Natural killer cell treated with Interleukin-12 subunit alpha and Interleukin-12 subunit beta and Interleukin-15 and Interleukin-18, amount 100 ng/mL, for 72 hours (primary cell): Measurements from ENCODE around the gene C17orf78. TPM values are rescaled to one million over a fixed set of nuclear protein-coding genes. Genes with fewer than 3 reads are reported as not detected.
A peak's percentile ranks its signal among the peaks of the same experiment; 100 is the strongest.
"Not testable (repeated sequence)": the region's sequence is repeated elsewhere in the genome, so short reads cannot be mapped to it uniquely, and the experiment has no call there.

ENCODE experiments used
- ATAC-seq, 2 donors: fragments of 150-1000 bp; cut with Tn5 transposase in 1 of 2; sonication (Bioruptor Pico), chemical (Tn5 transposase) in 1 of 2; 2 replicates each; pipeline ENCODE4 v1.10.0; 2021
- DNase-seq: peaks from one replicate; pipeline ENCODE4 v3.0.0; 2022; ENCODE audit warnings: low spot score
- H3K27ac Mint-ChIP-seq, 2 donors: 1 replicate in 1 of 2; 2 replicates in 1 of 2; pipeline ENCODE4 v1.8.0; 2022; ENCODE audit warnings: mixed read lengths in 2 of 2, mild to moderate bottlenecking in 1 of 2, moderate library complexity in 1 of 2
- H3K27me3 Mint-ChIP-seq, 2 donors: 1 replicate in 1 of 2; 2 replicates in 1 of 2; pipeline ENCODE4 v1.8.0; 2022; ENCODE audit warnings: mixed read lengths in 2 of 2
- H3K36me3 Mint-ChIP-seq: one replicate; pipeline ENCODE4 v1.8.0; 2022; ENCODE audit warnings: mixed read lengths
- H3K4me1 Mint-ChIP-seq, 2 donors: 1 replicate in 1 of 2; 2 replicates in 1 of 2; pipeline ENCODE4 v1.8.0; 2022; ENCODE audit warnings: low read depth in 2 of 2, mixed read lengths in 2 of 2, mild to moderate bottlenecking in 1 of 2
- H3K4me3 Mint-ChIP-seq: one replicate; pipeline ENCODE4 v1.8.0; 2022; ENCODE audit warnings: mixed read lengths
- H3K9me3 Mint-ChIP-seq: 2 replicates; pipeline ENCODE4 v1.8.0; 2022; ENCODE audit warnings: mixed read lengths
- total RNA-seq, 2 donors: library from RNA; stranded (reverse); gene quantifications; one replicate each; pipeline ENCODE4 v1.2.3, GENCODE V29; 2022

The C17orf78 gene
- total RNA-seq, 2 donors from 2014 or later: not detected

DNA sequence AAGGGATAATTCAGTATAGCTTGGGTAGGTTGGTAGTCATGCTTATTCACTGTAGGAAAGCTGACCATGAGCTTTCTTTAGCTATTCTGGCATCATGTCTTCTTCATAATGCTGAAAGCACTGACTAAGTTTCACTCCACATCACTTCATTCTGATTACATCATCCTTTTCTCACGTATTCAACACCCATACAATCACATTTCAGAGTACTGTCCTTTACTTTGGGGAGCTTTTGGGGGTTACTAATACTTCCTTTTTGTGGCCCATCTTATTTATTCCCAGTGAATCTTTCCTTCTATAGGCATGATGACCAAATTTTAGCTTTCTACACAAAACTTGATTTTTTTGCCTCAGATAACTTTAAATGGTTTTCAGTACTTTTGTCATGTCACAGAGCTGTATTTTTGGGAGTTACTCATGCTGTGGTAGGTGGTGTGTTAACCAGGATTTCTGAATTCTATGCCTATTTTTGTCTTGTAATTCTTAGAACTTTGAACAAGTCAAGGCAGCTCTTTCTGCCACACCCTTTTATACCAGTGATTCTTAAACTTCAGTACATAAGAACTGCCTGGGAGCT lies 54.4 kb downstream of the C17orf78 start:
- peaks cover 22 to 23% of the 10 kb centered on the region in 2 donors for H3K4me1 Mint-ChIP-seq
- H3K4me3 Mint-ChIP-seq: peak overlapping the region; percentile 77
- peaks cover 6% of the 10 kb centered on the region for H3K36me3 Mint-ChIP-seq
- no peaks in the 10 kb centered on the region for H3K9me3 Mint-ChIP-seq
- ATAC-seq (peak; percentile 91 to 92), DNase-seq (no peak)
- no peaks in the 10 kb centered on the region for H3K27me3 Mint-ChIP-seq
- peak overlapping the region; percentile 90 to 96 for H3K27ac Mint-ChIP-seq

- Mint-ChIP-seq H3K4me1 (peaks cover 22 to 23% of the 10 kb centered on the region in 2 donors), H3K4me3 (no peak overlapping the region), H3K36me3 (peaks cover 7% of the 10 kb centered on the region), H3K9me3 (no peaks in the 10 kb centered on the region), H3K27ac (no peak overlapping the region), H3K27me3 (no peaks in the 10 kb centered on the region)
- ATAC-seq (no peak), DNase-seq (no peak)
Observed at GRCh38 chr17:37432671-37433070, 56.9 kb downstream of the C17orf78 start.

DNA sequence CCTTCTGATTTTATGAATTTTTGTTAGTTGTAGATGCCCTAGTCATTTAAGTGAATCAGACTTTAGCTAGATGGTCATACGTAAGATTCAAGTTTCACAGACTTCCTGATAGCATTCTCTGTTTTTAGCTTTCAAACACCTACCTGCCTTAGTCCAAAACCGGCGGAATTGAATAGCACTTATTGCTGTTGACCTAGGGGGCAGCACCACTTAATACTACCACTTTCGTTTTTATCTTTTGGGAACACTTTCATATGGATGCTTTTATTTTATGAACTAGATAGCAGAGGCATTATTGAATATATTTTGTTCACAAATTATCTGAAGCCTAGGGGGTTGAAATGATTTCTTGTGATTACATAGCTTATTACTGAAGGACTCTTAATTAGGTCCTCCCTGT lies 62.4 kb downstream of the C17orf78 start:
- Mint-ChIP-seq H3K4me3 (no peak overlapping the region), H3K4me1 (peaks cover 0 to 5% of the 10 kb centered on the region in 2 donors), H3K27ac (no peak overlapping the region), H3K36me3 (peaks cover 16% of the 10 kb centered on the region), H3K27me3 (no peaks in the 10 kb centered on the region), H3K9me3 (no peaks in the 10 kb centered on the region)
- no peak for DNase-seq
- no peak for ATAC-seq

GRCh38 chr17:37440424-37440823 lies 64.6 kb downstream of the C17orf78 start:
- no peak overlapping the region for H3K27ac Mint-ChIP-seq
- DNase-seq: no peak
- no peak for ATAC-seq
- H3K4me3 Mint-ChIP-seq: no peak overlapping the region
- no peaks in the 10 kb centered on the region for H3K9me3 Mint-ChIP-seq
- H3K4me1 Mint-ChIP-seq: no peaks in the 10 kb centered on the region
- H3K36me3 Mint-ChIP-seq: peaks cover 9% of the 10 kb centered on the region
- H3K27me3 Mint-ChIP-seq: no peaks in the 10 kb centered on the region

DNA sequence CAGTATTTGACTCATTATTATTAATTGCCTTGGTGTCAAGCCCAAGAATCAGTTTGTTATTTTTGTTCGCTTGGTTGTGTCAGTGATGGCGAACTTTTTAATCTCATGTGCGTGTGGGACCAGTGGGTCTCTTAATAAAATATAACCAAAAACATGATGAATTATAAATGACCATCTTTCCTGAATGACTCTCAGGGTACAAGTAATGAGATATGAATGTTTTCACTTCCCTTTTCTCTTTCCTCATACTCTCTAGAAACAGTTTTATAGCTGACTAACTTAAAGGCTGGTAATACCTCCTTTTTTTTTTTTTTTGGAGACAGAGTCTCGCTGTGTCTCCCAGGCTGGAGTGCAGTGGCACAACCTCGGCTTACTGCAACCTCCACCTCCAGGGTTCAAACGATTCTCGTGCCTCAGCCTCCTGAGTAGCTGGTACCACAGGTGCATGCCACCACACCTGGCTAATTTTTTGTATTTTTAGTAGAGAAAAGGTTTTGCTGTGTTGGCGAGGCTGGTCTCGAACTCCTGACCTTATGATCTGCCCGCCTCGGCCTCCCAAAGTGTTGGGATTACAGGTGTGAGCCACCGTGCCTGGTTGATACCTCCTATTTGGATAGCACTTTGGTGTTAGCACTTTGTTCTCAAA lies 65.7 kb downstream of the C17orf78 start:
- H3K36me3 Mint-ChIP-seq, H3K27ac Mint-ChIP-seq, H3K4me1 Mint-ChIP-seq, ATAC-seq, DNase-seq, H3K9me3 Mint-ChIP-seq, H3K27me3 Mint-ChIP-seq, H3K4me3 Mint-ChIP-seq: not testable (repeated sequence)

Other genes with a start within 250 kb of the C17orf78 start
- gene ACACA, start 30.9 kb downstream of the C17orf78 start, total RNA-seq: 100 to 1,000 TPM in 1 of 2 donors, 10 to 100 TPM in 1; 41.9 to 126 TPM
- 10 to 100 TPM; 30.5 to 55.4 TPM for gene TADA2A, start 30.9 kb downstream of the C17orf78 start, total RNA-seq
- 10 to 100 TPM in 1 of 2 donors, 1 to 10 TPM in 1; 8.2 to 10.2 TPM for gene DUSP14, start 113.9 kb downstream of the C17orf78 start, total RNA-seq
- 10 to 100 TPM; 68.7 to 77.4 TPM for gene SYNRG, start 233.4 kb downstream of the C17orf78 start, total RNA-seq